Stimulated activated naive CD8-positive, alpha-beta T cell treated with anti-CD3 and anti-CD28 coated beads, Interleukin-15, Interleukin-2, amounts not matched to agents 100 ng/mL and 50 ng/mL, for 24 hours (primary cell): ENCODE measurements around the gene COL4A6.

Experiments
- H3K27ac Mint-ChIP-seq: one replicate; pipeline ENCODE4 v1.8.0; 2021; ENCODE audit warnings: mild to moderate bottlenecking, mixed read lengths
- H3K27me3 Mint-ChIP-seq: one replicate; pipeline ENCODE4 v1.8.0; 2021; ENCODE audit warnings: mixed read lengths
- H3K36me3 Mint-ChIP-seq: one replicate; pipeline ENCODE4 v1.8.0; 2021; ENCODE audit warnings: low read depth, mixed read lengths
- H3K4me1 Mint-ChIP-seq: one replicate; pipeline ENCODE4 v1.8.0; 2021; ENCODE audit warnings: low read depth, mixed read lengths
- H3K4me3 Mint-ChIP-seq: one replicate; pipeline ENCODE4 v1.8.0; 2021; ENCODE audit warnings: mild to moderate bottlenecking, mixed read lengths
- H3K9me3 Mint-ChIP-seq: one replicate; pipeline ENCODE4 v1.8.0; 2021; ENCODE audit warnings: mixed read lengths

Gene COL4A6

GRCh38 chrX:108297290-108297689 lies 140.9 kb downstream of the COL4A6 start:
- H3K36me3 Mint-ChIP-seq: no peaks in the 10 kb centered on the region
- no peak overlapping the region for H3K27ac Mint-ChIP-seq
- no peaks in the 10 kb centered on the region for H3K27me3 Mint-ChIP-seq
- no peak overlapping the region for H3K4me3 Mint-ChIP-seq
- no peaks in the 10 kb centered on the region for H3K4me1 Mint-ChIP-seq
- H3K9me3 Mint-ChIP-seq: no peaks in the 10 kb centered on the region

DNA sequence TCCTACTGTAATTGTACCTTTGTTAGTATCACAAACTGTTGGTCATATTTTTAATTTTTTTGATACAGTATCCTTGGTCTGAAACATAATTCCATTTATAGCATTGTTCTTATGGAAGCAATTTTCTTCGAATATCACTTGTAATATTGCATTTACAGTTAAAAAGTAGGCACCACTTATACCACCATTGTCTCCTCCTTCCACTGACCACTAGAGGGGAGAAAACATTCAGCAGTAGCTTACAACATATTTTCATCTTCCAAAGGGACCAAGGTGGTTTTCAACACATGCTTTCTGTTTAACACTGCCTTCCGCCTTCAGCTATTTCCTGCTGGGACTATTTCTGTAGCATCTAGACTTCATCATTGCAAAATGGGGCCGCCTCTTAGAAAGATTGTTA lies 146.2 kb downstream of the COL4A6 start:
- no peaks in the 10 kb centered on the region for H3K27me3 Mint-ChIP-seq
- H3K9me3 Mint-ChIP-seq: no peaks in the 10 kb centered on the region
- no peak overlapping the region for H3K4me3 Mint-ChIP-seq
- H3K27ac Mint-ChIP-seq: no peak overlapping the region
- no peaks in the 10 kb centered on the region for H3K4me1 Mint-ChIP-seq
- H3K36me3 Mint-ChIP-seq: no peaks in the 10 kb centered on the region

DNA sequence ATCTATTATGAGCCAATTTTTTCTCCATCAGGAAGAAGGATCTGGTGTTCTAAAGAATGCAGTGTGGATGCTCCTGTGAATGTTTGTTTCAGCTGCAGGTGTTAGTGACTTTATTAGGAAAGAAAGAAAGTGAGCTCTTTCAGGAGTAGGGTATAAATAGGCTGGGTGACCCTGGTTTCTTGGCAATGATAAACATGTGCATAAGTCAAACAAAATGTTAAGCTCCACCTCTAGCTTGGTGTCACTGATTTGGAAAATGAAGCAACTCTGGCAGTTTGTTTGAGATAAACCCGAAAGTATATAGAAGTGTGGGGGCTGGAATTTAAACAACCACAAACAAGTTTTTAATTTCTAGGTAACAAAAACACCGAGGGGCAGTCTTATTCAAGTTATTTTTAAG lies 152.3 kb downstream of the COL4A6 start:
- H3K27ac Mint-ChIP-seq: no peak overlapping the region
- no peak overlapping the region for H3K4me3 Mint-ChIP-seq
- no peaks in the 10 kb centered on the region for H3K36me3 Mint-ChIP-seq
- H3K9me3 Mint-ChIP-seq: no peaks in the 10 kb centered on the region
- no peaks in the 10 kb centered on the region for H3K27me3 Mint-ChIP-seq
- H3K4me1 Mint-ChIP-seq: no peaks in the 10 kb centered on the region

GRCh38 chrX:108285356-108285755 lies 152.9 kb downstream of the COL4A6 start:
- H3K27ac Mint-ChIP-seq: no peak overlapping the region
- no peaks in the 10 kb centered on the region for H3K4me1 Mint-ChIP-seq
- H3K27me3 Mint-ChIP-seq: no peaks in the 10 kb centered on the region
- no peaks in the 10 kb centered on the region for H3K36me3 Mint-ChIP-seq
- no peak overlapping the region for H3K4me3 Mint-ChIP-seq
- no peaks in the 10 kb centered on the region for H3K9me3 Mint-ChIP-seq

GRCh38 chrX:108275732-108276131 lies 162.5 kb downstream of the COL4A6 start:
- Mint-ChIP-seq H3K27me3 (no peaks in the 10 kb centered on the region), H3K27ac (no peak overlapping the region), H3K9me3 (no peaks in the 10 kb centered on the region), H3K36me3 (no peaks in the 10 kb centered on the region), H3K4me3 (no peak overlapping the region), H3K4me1 (no peaks in the 10 kb centered on the region)

DNA sequence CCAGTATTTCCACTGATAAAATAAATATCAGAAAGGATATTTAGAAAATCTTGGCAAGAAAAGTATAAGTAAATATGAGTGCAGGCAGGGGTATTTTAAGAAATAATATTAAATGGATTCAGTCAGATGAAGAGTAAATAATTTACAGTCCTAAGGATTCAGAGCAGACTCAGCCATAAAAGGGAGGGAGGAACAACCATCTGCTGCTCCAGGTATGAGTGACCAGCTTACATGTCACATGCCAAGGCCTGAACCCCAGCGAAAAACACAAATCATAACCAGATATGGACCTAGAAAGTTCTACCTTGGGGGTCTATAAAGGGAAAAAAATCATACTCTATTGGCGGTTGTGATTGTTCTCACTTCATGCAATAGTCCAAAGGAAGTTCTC lies 166.8 kb downstream of the COL4A6 start:
- no peaks in the 10 kb centered on the region for H3K9me3 Mint-ChIP-seq
- no peak overlapping the region for H3K27ac Mint-ChIP-seq
- H3K4me1 Mint-ChIP-seq: no peaks in the 10 kb centered on the region
- no peaks in the 10 kb centered on the region for H3K27me3 Mint-ChIP-seq
- no peak overlapping the region for H3K4me3 Mint-ChIP-seq
- no peaks in the 10 kb centered on the region for H3K36me3 Mint-ChIP-seq

GRCh38 chrX:108270739-108271396 lies 167.4 kb downstream of the COL4A6 start:
- Mint-ChIP-seq H3K27ac (no peak overlapping the region), H3K4me1 (no peaks in the 10 kb centered on the region), H3K9me3 (no peaks in the 10 kb centered on the region), H3K27me3 (no peaks in the 10 kb centered on the region), H3K36me3 (no peaks in the 10 kb centered on the region), H3K4me3 (no peak overlapping the region)

GRCh38 chrX:108270280-108270679 lies 167.9 kb downstream of the COL4A6 start:
- Mint-ChIP-seq H3K27me3 (no peaks in the 10 kb centered on the region), H3K27ac (no peak overlapping the region), H3K9me3 (no peaks in the 10 kb centered on the region), H3K4me3 (no peak overlapping the region), H3K36me3 (no peaks in the 10 kb centered on the region), H3K4me1 (no peaks in the 10 kb centered on the region)

DNA sequence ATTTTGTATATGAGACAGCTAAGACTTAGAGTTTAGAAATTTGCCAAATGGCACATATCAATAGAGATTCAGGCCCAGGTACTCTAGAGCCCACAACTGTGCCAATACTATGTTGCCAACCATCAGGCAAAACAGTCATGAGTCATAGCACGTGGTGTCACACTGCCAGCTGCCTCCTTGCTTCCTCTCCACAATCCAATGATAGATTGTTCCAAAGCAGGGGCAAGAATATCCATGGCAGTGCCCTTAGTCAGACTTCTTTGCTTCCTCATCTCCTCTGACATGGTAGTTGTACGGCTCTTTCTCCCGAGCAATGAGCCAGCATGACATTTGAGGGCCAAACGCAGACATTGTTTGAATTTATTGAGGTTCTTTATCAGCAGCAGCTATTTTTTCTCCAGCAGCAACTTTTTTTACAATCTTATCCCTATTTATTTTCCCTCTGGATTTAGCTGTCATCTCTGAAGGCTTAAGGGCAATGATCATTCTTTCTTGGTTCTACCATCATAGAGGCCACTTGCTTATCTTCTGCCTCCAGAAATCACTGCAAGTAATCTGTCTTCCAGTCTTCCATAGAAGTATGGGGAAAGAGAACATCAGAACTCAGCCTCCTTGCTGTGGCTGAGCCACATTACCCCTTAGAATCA lies 169.7 kb downstream of the COL4A6 start:
- Mint-ChIP-seq H3K27ac (no peak overlapping the region), H3K27me3 (no peaks in the 10 kb centered on the region), H3K4me1 (no peaks in the 10 kb centered on the region), H3K9me3 (no peaks in the 10 kb centered on the region), H3K36me3 (no peaks in the 10 kb centered on the region), H3K4me3 (no peak overlapping the region)

GRCh38 chrX:108267557-108267956 lies 170.7 kb downstream of the COL4A6 start:
- H3K27me3 Mint-ChIP-seq: no peaks in the 10 kb centered on the region
- H3K27ac Mint-ChIP-seq: no peak overlapping the region
- H3K4me3 Mint-ChIP-seq: no peak overlapping the region
- no peaks in the 10 kb centered on the region for H3K36me3 Mint-ChIP-seq
- H3K9me3 Mint-ChIP-seq: no peaks in the 10 kb centered on the region
- H3K4me1 Mint-ChIP-seq: no peaks in the 10 kb centered on the region

GRCh38 chrX:108264376-108264775 lies 173.8 kb downstream of the COL4A6 start:
- H3K36me3 Mint-ChIP-seq: no peaks in the 10 kb centered on the region
- no peaks in the 10 kb centered on the region for H3K4me1 Mint-ChIP-seq
- H3K27me3 Mint-ChIP-seq: no peaks in the 10 kb centered on the region
- no peak overlapping the region for H3K4me3 Mint-ChIP-seq
- no peaks in the 10 kb centered on the region for H3K9me3 Mint-ChIP-seq
- H3K27ac Mint-ChIP-seq: no peak overlapping the region

DNA sequence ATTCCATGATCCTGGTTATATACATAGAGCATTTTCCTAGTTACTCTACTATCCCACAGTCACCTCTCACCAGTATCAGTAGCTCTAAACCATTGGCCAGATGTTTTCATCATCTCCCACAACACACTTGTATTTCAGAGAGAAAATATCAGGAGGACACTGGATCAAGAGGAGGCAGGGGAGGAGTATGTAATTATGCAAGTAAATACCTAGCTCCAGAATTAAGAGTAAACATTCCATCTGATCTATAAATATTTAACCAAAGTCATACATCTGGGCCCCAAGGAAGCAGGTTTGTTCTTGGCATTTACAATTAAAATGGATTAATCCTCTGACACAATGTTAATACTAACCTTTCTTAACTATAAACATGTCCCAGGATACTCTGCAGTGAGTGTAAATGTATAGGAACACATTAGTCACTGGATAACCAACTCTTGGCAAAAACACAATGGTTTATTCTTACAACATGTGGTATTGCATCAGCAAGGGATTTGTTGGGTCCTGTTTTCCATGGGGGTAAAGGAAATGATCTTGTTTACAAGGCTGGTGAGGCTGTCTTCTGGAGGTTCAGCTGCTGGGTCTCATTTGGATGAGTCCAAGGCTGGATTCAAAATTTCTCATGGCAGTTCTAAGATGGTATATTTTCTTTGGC lies 176.5 kb downstream of the COL4A6 start:
- no peak overlapping the region for H3K4me3 Mint-ChIP-seq
- no peak overlapping the region for H3K27ac Mint-ChIP-seq
- no peaks in the 10 kb centered on the region for H3K27me3 Mint-ChIP-seq
- H3K4me1 Mint-ChIP-seq: no peaks in the 10 kb centered on the region
- H3K36me3 Mint-ChIP-seq: no peaks in the 10 kb centered on the region
- H3K9me3 Mint-ChIP-seq: no peaks in the 10 kb centered on the region

GRCh38 chrX:108257556-108257955 lies 180.7 kb downstream of the COL4A6 start:
- Mint-ChIP-seq H3K27ac (no peak overlapping the region), H3K4me3 (no peak overlapping the region), H3K4me1 (no peaks in the 10 kb centered on the region), H3K9me3 (no peaks in the 10 kb centered on the region), H3K27me3 (peaks cover 9% of the 10 kb centered on the region), H3K36me3 (no peaks in the 10 kb centered on the region)

- no peaks in the 10 kb centered on the region for H3K36me3 Mint-ChIP-seq
- no peak overlapping the region for H3K27ac Mint-ChIP-seq
- H3K27me3 Mint-ChIP-seq: peaks cover 9% of the 10 kb centered on the region
- no peaks in the 10 kb centered on the region for H3K9me3 Mint-ChIP-seq
- no peak overlapping the region for H3K4me3 Mint-ChIP-seq
- H3K4me1 Mint-ChIP-seq: no peaks in the 10 kb centered on the region
Observed at GRCh38 chrX:108254636-108255035, 183.6 kb downstream of the COL4A6 start.

GRCh38 chrX:108250654-108251579 lies 187.3 kb downstream of the COL4A6 start:
- Mint-ChIP-seq H3K27ac (no peak overlapping the region), H3K4me3 (no peak overlapping the region), H3K9me3 (no peaks in the 10 kb centered on the region), H3K27me3 (peaks cover 12% of the 10 kb centered on the region), H3K36me3 (no peaks in the 10 kb centered on the region), H3K4me1 (no peaks in the 10 kb centered on the region)
